ENCODE data around the gene TMCO4.

GRCh38 chr1:19655718-19656080 is 144.0 kb downstream of the TMCO4 start:
- TF ChIP-seq, protein P1, sequence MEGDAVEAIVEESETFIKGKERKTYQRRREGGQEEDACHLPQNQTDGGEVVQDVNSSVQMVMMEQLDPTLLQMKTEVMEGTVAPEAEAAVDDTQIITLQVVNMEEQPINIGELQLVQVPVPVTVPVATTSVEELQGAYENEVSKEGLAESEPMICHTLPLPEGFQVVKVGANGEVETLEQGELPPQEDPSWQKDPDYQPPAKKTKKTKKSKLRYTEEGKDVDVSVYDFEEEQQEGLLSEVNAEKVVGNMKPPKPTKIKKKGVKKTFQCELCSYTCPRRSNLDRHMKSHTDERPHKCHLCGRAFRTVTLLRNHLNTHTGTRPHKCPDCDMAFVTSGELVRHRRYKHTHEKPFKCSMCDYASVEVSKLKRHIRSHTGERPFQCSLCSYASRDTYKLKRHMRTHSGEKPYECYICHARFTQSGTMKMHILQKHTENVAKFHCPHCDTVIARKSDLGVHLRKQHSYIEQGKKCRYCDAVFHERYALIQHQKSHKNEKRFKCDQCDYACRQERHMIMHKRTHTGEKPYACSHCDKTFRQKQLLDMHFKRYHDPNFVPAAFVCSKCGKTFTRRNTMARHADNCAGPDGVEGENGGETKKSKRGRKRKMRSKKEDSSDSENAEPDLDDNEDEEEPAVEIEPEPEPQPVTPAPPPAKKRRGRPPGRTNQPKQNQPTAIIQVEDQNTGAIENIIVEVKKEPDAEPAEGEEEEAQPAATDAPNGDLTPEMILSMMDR (conservative IDR thresholded peaks at IDR 0.05; ENCODE audit: low read length), result no peak
- TF ChIP-seq EZH2phosphoT487 (IDR thresholded peaks at IDR 0.05; ENCODE audit: borderline replicate concordance, low read depth, low read length), result no peak
